ENCODE data around the gene KRTAP5-8.
"Not testable (repeated sequence)": the region's sequence is repeated elsewhere in the genome, so short reads cannot be mapped to it uniquely, and the experiment has no call there.

Gene KRTAP5-8

GRCh38 chr11:71518506-71519471 is 19.0 kb upstream of the KRTAP5-8 start:
- H3K36me3 ChIP-seq (ENCODE audit: control insufficient read depth, insufficient read depth, low read length), result no peaks in the 10 kb centered on the region
- H3K27ac ChIP-seq (ENCODE audit: low read depth, low read length, severe bottlenecking), result no peak overlapping the region
- H3K4me1 ChIP-seq (ENCODE audit: control insufficient read depth, insufficient read depth, low read length, poor library complexity, severe bottlenecking), result no peaks in the 10 kb centered on the region
- WGBS, 2 experiments (ENCODE audit: insufficient coverage in 2 of 2), result 95 to 98% methylated on average over 36 to 50 of the region's 55 CpGs
- no peak overlapping the region for H3K4me3 ChIP-seq (ENCODE audit: extremely low read depth, insufficient read depth, low read length, poor library complexity, severe bottlenecking)
- no peaks in the 10 kb centered on the region for H3K9me3 ChIP-seq (ENCODE audit: control insufficient read depth, low read length)

DNA sequence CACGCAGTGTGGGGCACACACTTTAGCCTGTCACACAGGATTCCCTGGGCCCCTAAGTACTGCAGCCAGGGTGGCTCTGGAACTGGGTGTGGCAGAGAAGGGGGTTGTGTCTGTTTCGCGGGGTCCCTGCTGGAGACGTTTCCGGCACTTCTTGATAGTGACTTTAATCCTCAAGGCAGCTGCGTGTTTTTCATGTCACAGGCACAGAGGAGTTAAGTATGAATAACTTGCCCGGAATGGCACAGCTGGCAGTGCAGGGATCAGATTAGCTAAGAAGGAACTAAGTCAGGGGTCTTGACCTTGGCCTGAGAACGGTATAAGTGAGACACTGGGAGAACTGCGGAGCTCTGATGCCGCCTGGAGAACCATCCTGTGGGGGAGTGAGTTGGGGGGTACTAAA is 18.3 kb upstream of the KRTAP5-8 start:
- WGBS, 2 experiments (ENCODE audit: insufficient coverage in 2 of 2), result 88 to 93% methylated on average over 9 to 10 of the region's 10 CpGs
- Histone ChIP-seq H3K4me3 (ENCODE audit: extremely low read depth, insufficient read depth, low read length, poor library complexity, severe bottlenecking) (no peak overlapping the region), H3K36me3 (ENCODE audit: control insufficient read depth, insufficient read depth, low read length) (no peaks in the 10 kb centered on the region), H3K27ac (ENCODE audit: low read depth, low read length, severe bottlenecking) (no peak overlapping the region), H3K4me1 (ENCODE audit: control insufficient read depth, insufficient read depth, low read length, poor library complexity, severe bottlenecking) (no peaks in the 10 kb centered on the region), H3K9me3 (ENCODE audit: control insufficient read depth, low read length) (no peaks in the 10 kb centered on the region)

DNA sequence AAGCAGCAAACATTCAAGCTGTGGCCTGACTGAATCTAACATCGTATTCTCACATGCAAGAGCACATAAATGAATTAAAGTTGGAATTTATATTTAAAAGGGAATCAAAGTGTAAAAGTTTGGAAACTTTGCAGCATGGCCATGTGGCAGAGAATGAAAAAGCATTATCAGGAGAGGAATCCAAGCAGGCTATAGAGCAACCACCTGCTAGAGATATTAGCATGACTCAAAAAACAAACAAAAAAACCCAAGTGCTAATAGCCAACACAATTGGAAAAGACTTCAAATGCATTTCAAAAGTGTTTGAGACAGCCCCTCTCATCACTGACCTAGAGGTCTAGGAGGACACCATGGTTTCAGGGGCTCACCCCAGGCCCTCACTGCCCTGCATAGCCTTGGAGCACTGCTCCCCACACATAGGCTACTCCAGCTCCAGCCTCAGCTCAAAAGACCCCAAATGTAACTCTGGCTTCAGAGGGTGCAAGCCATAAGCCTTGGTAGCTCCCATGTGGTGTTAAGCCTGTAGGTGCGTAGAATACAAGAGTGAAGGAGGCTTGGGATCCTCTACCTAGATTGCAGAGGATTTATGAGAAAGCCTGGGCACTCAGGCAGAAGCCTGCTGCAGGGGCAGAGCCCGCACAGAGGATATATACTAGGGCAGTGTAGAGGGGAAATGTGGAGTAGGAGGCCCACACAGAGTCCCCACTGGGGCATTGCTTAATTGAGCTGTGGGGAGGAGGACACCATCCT is 12.5 kb upstream of the KRTAP5-8 start:
- H3K9me3 ChIP-seq (ENCODE audit: control insufficient read depth, low read length), result no peaks in the 10 kb centered on the region

DNA sequence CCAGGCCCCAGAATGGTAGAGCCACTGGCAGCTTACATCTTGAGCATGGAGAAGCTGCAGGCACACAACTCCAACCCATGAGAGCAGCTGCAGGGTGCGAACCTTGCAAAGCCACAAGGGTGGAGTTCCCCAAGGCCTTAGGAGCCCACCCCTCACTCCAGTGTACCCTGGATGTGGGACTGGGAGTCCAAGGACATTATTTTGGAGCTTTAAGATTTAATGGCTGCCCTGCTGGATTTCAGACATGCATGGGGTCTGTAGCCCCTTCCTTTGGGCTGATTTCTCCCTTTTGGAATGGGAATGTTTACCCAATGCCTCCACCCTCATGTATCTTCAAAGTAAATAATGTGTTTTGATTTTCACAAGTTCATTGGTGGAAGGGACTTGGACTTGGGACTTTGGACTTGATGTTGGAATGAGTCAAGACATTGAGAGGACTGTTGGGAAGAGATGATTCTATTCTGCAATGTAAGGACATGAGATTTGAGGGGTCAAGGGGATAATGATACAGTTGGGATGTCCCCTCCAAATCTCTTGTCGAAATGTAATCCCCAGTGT is 11.8 kb upstream of the KRTAP5-8 start:
- no peak overlapping the region for H3K4me3 ChIP-seq (ENCODE audit: extremely low read depth, insufficient read depth, low read length, poor library complexity, severe bottlenecking)
- H3K36me3 ChIP-seq (ENCODE audit: control insufficient read depth, insufficient read depth, low read length), result no peaks in the 10 kb centered on the region
- no peak overlapping the region for H3K27ac ChIP-seq (ENCODE audit: low read depth, low read length, severe bottlenecking)
- H3K4me1 ChIP-seq (ENCODE audit: control insufficient read depth, insufficient read depth, low read length, poor library complexity, severe bottlenecking), result no peaks in the 10 kb centered on the region
- WGBS, 2 experiments (ENCODE audit: insufficient coverage in 2 of 2), result 66 to 92% methylated on average over 1 to 2 of the region's 2 CpGs
- H3K9me3 ChIP-seq (ENCODE audit: control insufficient read depth, low read length), result no peaks in the 10 kb centered on the region

More for the DNA sequence above, 12.5 kb upstream of the KRTAP5-8 start:
- Histone ChIP-seq H3K36me3 (ENCODE audit: control insufficient read depth, insufficient read depth, low read length) (no peaks in the 10 kb centered on the region), H3K27ac (ENCODE audit: low read depth, low read length, severe bottlenecking) (no peak overlapping the region), H3K4me1 (ENCODE audit: control insufficient read depth, insufficient read depth, low read length, poor library complexity, severe bottlenecking) (no peaks in the 10 kb centered on the region), H3K4me3 (ENCODE audit: extremely low read depth, insufficient read depth, low read length, poor library complexity, severe bottlenecking) (no peak overlapping the region)
- 50 to 79% methylated on average over 2 of the region's 3 CpGs for WGBS, 2 experiments (ENCODE audit: insufficient coverage in 2 of 2)

- H3K27ac ChIP-seq (ENCODE audit: low read depth, low read length, severe bottlenecking); H3K4me3 ChIP-seq (ENCODE audit: extremely low read depth, insufficient read depth, low read length, poor library complexity, severe bottlenecking); H3K4me1 ChIP-seq (ENCODE audit: control insufficient read depth, insufficient read depth, low read length, poor library complexity, severe bottlenecking); H3K9me3 ChIP-seq (ENCODE audit: control insufficient read depth, low read length); H3K36me3 ChIP-seq (ENCODE audit: control insufficient read depth, insufficient read depth, low read length): not testable (repeated sequence)
- WGBS, 2 experiments (ENCODE audit: insufficient coverage in 2 of 2), result 69 to 76% methylated on average over 4 to 5 of the region's 10 CpGs
Measured at GRCh38 chr11:71526796-71527575, 10.8 kb upstream of the KRTAP5-8 start, which contains the start of gene KRTAP5-7. Gene KRTAP5-7 (plus strand): TSS chr11:71527267. CDS start chr11:71527301, 34 bp downstream.

DNA sequence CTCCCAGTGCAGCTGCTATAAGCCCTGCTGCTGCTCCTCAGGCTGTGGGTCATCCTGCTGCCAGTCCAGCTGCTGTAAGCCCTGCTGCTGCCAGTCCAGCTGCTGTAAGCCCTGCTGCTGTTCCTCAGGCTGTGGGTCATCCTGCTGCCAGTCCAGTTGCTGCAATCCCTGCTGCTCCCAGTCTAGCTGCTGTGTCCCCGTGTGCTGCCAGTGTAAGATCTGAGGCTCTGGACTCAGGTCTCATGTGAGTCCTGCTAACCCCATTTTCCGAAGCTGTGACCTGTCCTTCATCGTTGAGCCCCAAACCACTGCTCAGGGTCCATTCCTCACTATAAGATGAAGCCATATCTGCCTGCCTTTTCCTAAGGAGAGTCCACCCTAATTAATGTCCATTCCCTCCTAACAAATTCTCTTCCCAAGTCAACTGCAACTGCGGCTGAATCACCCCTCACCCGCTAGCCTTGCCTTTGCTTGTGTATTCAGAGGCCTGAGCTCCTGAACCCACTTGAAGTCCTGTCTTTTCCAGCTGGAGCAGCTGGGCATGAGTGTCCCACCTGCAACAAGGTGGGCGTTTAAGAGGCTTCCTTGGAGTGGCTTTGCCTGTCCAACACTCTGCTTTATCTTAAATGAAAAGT is 10.1 kb upstream of the KRTAP5-8 start:
- H3K4me1 ChIP-seq (ENCODE audit: control insufficient read depth, insufficient read depth, low read length, poor library complexity, severe bottlenecking), result no peaks in the 10 kb centered on the region
- no peak overlapping the region for H3K27ac ChIP-seq (ENCODE audit: low read depth, low read length, severe bottlenecking)
- H3K4me3 ChIP-seq (ENCODE audit: extremely low read depth, insufficient read depth, low read length, poor library complexity, severe bottlenecking), result no peak overlapping the region
- WGBS, 2 experiments (ENCODE audit: insufficient coverage in 2 of 2), result 93 to 95% methylated on average over 6 of the region's 6 CpGs
- H3K9me3 ChIP-seq (ENCODE audit: control insufficient read depth, low read length), result no peaks in the 10 kb centered on the region
- H3K36me3 ChIP-seq (ENCODE audit: control insufficient read depth, insufficient read depth, low read length), result no peaks in the 10 kb centered on the region

DNA sequence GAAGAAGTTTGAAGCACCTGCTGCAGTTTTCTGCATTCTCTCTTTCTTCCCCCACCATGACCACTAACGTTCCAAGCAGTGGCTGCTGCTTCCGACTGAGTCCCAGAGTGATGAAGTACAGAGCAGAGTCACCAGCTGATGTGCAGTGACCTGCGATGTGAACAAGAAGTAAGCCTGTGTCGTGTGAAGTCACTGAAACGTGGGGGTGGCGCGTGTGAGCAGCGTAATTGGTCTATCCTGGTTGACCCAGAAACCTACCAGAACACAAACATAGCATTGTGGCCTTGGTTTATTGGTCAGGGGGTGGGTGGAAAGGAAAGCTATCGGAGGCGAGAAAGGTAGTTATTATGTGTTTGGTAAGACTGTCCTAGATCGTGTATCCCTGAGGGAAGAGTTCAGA is 7.2 kb upstream of the KRTAP5-8 start:
- Histone ChIP-seq H3K9me3 (ENCODE audit: control insufficient read depth, low read length) (no peaks in the 10 kb centered on the region), H3K4me1 (ENCODE audit: control insufficient read depth, insufficient read depth, low read length, poor library complexity, severe bottlenecking) (no peaks in the 10 kb centered on the region), H3K4me3 (ENCODE audit: extremely low read depth, insufficient read depth, low read length, poor library complexity, severe bottlenecking) (no peak overlapping the region), H3K36me3 (ENCODE audit: control insufficient read depth, insufficient read depth, low read length) (no peaks in the 10 kb centered on the region), H3K27ac (ENCODE audit: low read depth, low read length, severe bottlenecking) (no peak overlapping the region)
- 93 to 99% methylated on average over 6 to 7 of the region's 11 CpGs for WGBS, 2 experiments (ENCODE audit: insufficient coverage in 2 of 2)

DNA sequence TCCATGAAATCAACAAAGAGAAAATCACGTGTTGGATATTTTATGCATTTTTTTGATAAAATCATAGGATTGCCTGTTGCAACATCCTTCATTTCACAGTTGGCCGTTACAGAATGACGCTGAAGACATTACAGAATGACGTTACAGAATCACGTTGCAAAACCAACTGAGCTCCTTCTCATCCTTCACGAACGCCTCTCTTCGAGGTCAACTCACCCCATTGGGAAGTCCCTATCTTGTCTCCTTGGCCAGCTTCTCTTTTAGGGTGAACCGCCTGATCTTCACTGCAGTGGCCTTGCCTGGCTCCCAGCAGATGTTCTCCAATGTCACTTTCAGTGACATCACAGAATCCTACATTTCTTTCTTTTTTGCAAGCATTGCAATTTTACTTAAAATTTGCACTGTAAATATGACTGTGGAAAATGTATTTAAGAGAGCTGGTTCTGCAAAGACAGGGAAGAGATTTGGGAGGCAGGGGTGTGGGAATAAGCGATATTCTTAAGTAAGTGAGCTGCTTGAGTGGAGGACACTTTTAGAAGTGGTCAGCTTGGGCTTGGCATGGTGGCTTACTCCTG is 5.7 kb upstream of the KRTAP5-8 start:
- Histone ChIP-seq H3K9me3 (ENCODE audit: control insufficient read depth, low read length) (no peaks in the 10 kb centered on the region), H3K4me1 (ENCODE audit: control insufficient read depth, insufficient read depth, low read length, poor library complexity, severe bottlenecking) (no peaks in the 10 kb centered on the region), H3K36me3 (ENCODE audit: control insufficient read depth, insufficient read depth, low read length) (no peaks in the 10 kb centered on the region), H3K4me3 (ENCODE audit: extremely low read depth, insufficient read depth, low read length, poor library complexity, severe bottlenecking) (no peak overlapping the region), H3K27ac (ENCODE audit: low read depth, low read length, severe bottlenecking) (no peak overlapping the region)
- 83 to 86% methylated on average over 10 of the region's 10 CpGs for WGBS, 2 experiments (ENCODE audit: insufficient coverage in 2 of 2)

GRCh38 chr11:71534711-71535608 is 2.9 kb upstream of the KRTAP5-8 start:
- not testable (repeated sequence) for H3K4me3 ChIP-seq (ENCODE audit: extremely low read depth, insufficient read depth, low read length, poor library complexity, severe bottlenecking); H3K36me3 ChIP-seq (ENCODE audit: control insufficient read depth, insufficient read depth, low read length); H3K27ac ChIP-seq (ENCODE audit: low read depth, low read length, severe bottlenecking); H3K9me3 ChIP-seq (ENCODE audit: control insufficient read depth, low read length); H3K4me1 ChIP-seq (ENCODE audit: control insufficient read depth, insufficient read depth, low read length, poor library complexity, severe bottlenecking)
- WGBS, 2 experiments (ENCODE audit: insufficient coverage in 2 of 2), result 95% methylated on average over 9 to 11 of the region's 17 CpGs

All from mesodermal cell (in vitro differentiated cells).